IMR-90 (cell line): ENCODE data around the gene CSGALNACT2.

ENCODE experiments used
- RFX5 ChIP-seq: IDR thresholded peaks from 2 replicates; pipeline ENCODE4 v1.8.0; 2012; ENCODE audit warnings: low read depth, mild to moderate bottlenecking, low read length, moderate library complexity
- TF ChIP-seq, protein P1 (sequence below): fragments of 150-350 bp; IDR thresholded peaks from 2 replicates; pipeline ENCODE4 v1.6.1; 2017; ENCODE audit warnings: mild to moderate bottlenecking, antibody characterized with exemption, low read length, low read depth

GRCh38 chr10:43221419-43222209 lies 83.4 kb downstream of the CSGALNACT2 start:
- TF ChIP-seq RFX5: no peak
- TF ChIP-seq, protein P1, sequence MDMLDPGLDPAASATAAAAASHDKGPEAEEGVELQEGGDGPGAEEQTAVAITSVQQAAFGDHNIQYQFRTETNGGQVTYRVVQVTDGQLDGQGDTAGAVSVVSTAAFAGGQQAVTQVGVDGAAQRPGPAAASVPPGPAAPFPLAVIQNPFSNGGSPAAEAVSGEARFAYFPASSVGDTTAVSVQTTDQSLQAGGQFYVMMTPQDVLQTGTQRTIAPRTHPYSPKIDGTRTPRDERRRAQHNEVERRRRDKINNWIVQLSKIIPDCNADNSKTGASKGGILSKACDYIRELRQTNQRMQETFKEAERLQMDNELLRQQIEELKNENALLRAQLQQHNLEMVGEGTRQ: no peak
